A673 (cell line): ENCODE results near the gene TGIF1. TPM values are rescaled to one million over a fixed set of nuclear protein-coding genes. Genes with fewer than 3 reads are reported as not detected.

Source experiments
- BruUV-seq: library from RNA; stranded (reverse); fragments of 400-500 nt; replicated peaks from 2 replicates; lab custom pipeline; 2021; lab: Mats Ljungman, UMichigan
- CTCF ChIA-PET: fragments of 300-600 bp; sonication (Branson Sonifier 250); formaldehyde crosslinking; loops from one replicate; lab custom pipeline; 2022; ENCODE audit warnings: antibody characterized with exemption; lab: Charles Lee
- POLR2A ChIA-PET: fragments of 300-600 bp; sonication (Branson Sonifier 250); formaldehyde crosslinking; loops from one replicate; lab custom pipeline; 2022; ENCODE audit warnings: antibody characterized with exemption; ENCODE audit not compliant: low non-redundant PET; lab: Charles Lee
- DNase-seq: peaks from one replicate; pipeline ENCODE4 v3.0.0-alpha.2; 2015; ENCODE audit warnings: low spot score
- H3K27ac ChIP-seq: fragments of 200-600 bp; sonication (generic); 2 replicates; pipeline ENCODE4 v1.5.1; 2016; ENCODE audit warnings: mixed run types, low read depth, mild to moderate bottlenecking, mixed read lengths, antibody characterized with exemption, low read length; ENCODE audit not compliant: poor library complexity, severe bottlenecking
- H3K27me3 ChIP-seq: fragments of 200-600 bp; sonication (generic); replicated peaks from 2 replicates; pipeline ENCODE4 v1.6.1; 2017; ENCODE audit warnings: mixed run types, low read depth, mild to moderate bottlenecking, mixed read lengths, antibody characterized with exemption, low read length; ENCODE audit not compliant: insufficient read depth, poor library complexity
- H3K36me3 ChIP-seq: fragments of 200-600 bp; sonication (generic); 2 replicates; pipeline ENCODE4 v1.6.1; 2016; ENCODE audit warnings: mixed run types, mild to moderate bottlenecking, mixed read lengths, antibody characterized with exemption, low read length; ENCODE audit not compliant: insufficient read depth, poor library complexity, severe bottlenecking
- H3K4me1 ChIP-seq: fragments of 200-600 bp; sonication (generic); 2 replicates; pipeline ENCODE4 v1.6.1; 2017; ENCODE audit warnings: mixed run types, mild to moderate bottlenecking, mixed read lengths, antibody characterized with exemption, low read length; ENCODE audit not compliant: insufficient read depth, poor library complexity, severe bottlenecking
- H3K4me3 ChIP-seq: fragments of 200-600 bp; sonication (generic); 2 replicates; pipeline ENCODE4 v1.5.1; 2016; ENCODE audit warnings: low read depth, mixed run types, mild to moderate bottlenecking, mixed read lengths, low read length; ENCODE audit not compliant: poor library complexity, severe bottlenecking
- H3K9me3 ChIP-seq: fragments of 200-600 bp; sonication (generic); 2 replicates; pipeline ENCODE4 v1.6.1; 2016; ENCODE audit warnings: mixed run types, low read depth, mild to moderate bottlenecking, mixed read lengths, antibody characterized with exemption, low read length; ENCODE audit not compliant: poor library complexity, severe bottlenecking
- EZH2 ChIP-seq: fragments of 200-600 bp; sonication (generic); IDR thresholded peaks from 2 replicates; pipeline ENCODE4 v1.6.1; 2017; ENCODE audit warnings: borderline replicate concordance, low read depth, mild to moderate bottlenecking, mixed read lengths, antibody characterized with exemption, low read length; ENCODE audit not compliant: poor library complexity, severe bottlenecking
- intact Hi-C: fragments of 100-400 bp; cut with micrococcal nuclease; formaldehyde crosslinking; loops from one replicate; pipeline ENCODE4 v1.10.0; 2022; ENCODE audit not compliant: unreplicated experiment
- total RNA-seq: library from RNA; stranded (reverse); gene quantifications from 2 replicates; pipeline ENCODE4 v1.2.3, GENCODE V29; 2021
- TF ChIP-seq, protein P1 (sequence below): fragments of 300-800, 200-600 bp; sonication (generic); conservative IDR thresholded peaks from 2 replicates; pipeline ENCODE4 v1.5.1; 2017; ENCODE audit warnings: low read depth, mild to moderate bottlenecking, antibody characterized with exemption, low read length, moderate library complexity, mixed read lengths

The TGIF1 gene
- total RNA-seq, 1 experiment from 2014 or later: 98.3 TPM

DNA sequence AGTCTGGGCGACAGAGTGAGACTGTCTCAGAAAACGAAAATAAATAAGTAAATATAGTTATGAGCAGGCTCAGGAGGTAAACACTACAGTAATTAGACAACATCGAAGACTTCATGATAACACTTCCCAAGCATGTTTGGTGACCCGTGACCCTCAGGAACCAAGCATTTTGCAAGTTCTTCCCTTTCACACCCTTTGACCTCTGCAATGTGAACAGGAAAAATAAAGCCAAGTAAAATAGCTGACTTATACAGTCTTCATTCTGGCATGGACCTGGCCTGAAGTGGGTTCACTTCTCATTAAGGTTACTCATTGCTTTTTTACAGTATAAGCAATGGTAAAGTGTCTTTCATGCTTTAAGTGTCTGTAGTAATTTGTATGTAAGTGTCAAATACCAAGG is 15.3 kb upstream of the TGIF1 start:
- CTCF ChIA-PET: no interaction called here
- Histone ChIP-seq H3K27ac (no peak overlapping the region), H3K27me3 (no peaks in the 10 kb centered on the region), H3K36me3 (no peaks in the 10 kb centered on the region), H3K4me1 (no peaks in the 10 kb centered on the region), H3K4me3 (no peak overlapping the region), H3K9me3 (no peaks in the 10 kb centered on the region)
- intact Hi-C loops: no loop called here
- DNase-seq: no peak
- TF ChIP-seq, protein P1, sequence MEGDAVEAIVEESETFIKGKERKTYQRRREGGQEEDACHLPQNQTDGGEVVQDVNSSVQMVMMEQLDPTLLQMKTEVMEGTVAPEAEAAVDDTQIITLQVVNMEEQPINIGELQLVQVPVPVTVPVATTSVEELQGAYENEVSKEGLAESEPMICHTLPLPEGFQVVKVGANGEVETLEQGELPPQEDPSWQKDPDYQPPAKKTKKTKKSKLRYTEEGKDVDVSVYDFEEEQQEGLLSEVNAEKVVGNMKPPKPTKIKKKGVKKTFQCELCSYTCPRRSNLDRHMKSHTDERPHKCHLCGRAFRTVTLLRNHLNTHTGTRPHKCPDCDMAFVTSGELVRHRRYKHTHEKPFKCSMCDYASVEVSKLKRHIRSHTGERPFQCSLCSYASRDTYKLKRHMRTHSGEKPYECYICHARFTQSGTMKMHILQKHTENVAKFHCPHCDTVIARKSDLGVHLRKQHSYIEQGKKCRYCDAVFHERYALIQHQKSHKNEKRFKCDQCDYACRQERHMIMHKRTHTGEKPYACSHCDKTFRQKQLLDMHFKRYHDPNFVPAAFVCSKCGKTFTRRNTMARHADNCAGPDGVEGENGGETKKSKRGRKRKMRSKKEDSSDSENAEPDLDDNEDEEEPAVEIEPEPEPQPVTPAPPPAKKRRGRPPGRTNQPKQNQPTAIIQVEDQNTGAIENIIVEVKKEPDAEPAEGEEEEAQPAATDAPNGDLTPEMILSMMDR: no peak
- TF ChIP-seq EZH2: no peak
- POLR2A ChIA-PET: interaction anchor here (0.8 kb wide), 1 partner anchor 578 kb away, joined by 3 read pairs; no protein-coding TSS in a partner anchor
- no TSS peak for BruUV-seq

DNA sequence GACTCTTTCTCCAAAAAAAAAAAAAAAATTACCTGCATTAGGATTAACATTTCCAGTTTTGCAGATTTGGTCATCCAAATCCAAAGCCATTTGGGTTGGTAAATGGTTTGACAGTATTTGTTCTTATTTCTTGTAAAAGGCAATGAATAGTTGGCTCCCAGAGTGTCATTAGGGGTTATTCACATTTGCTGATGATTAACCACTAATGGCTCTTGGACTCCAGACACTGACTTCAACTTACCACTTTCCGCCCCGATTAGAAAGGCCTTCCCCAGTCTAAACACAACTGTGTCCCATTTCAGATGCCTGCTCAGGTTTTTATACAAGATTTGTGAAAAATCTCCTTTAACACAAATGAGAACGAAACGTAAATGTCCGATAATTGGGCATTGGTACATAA is 9.6 kb upstream of the TGIF1 start:
- no peaks in the 10 kb centered on the region for H3K9me3 ChIP-seq
- ChIA-PET POLR2A (no interaction called here), CTCF (no interaction called here)
- BruUV-seq: no TSS peak
- H3K36me3 ChIP-seq: no peaks in the 10 kb centered on the region
- H3K27ac ChIP-seq: no peak overlapping the region
- no peak overlapping the region for H3K4me3 ChIP-seq
- intact Hi-C loops: no loop called here
- no peak for TF ChIP-seq EZH2
- TF ChIP-seq, protein P1: no peak
- no peak for DNase-seq
- peaks cover 11% of the 10 kb centered on the region for H3K4me1 ChIP-seq
- no peaks in the 10 kb centered on the region for H3K27me3 ChIP-seq

DNA sequence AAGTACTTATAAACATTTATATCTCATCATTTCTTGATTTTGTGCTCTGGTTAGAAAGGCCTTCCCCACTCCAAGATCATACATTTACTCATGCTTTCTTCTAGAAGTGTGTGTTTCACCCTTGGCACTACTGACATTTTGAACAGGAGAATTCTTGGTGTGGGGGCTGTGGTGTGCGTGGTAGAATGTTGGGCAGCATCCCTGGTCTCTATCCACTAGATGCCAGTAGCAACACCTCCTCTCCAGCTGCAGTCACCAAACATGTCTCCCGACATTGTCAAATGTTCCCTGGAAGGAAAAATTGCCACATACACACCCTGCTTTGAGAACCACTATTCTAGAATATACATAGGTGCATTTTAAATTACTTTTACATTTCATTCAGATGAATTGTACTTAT is 8.7 kb upstream of the TGIF1 start:
- intact Hi-C loops: no loop called here
- Histone ChIP-seq H3K4me3 (no peak overlapping the region), H3K27me3 (no peaks in the 10 kb centered on the region), H3K27ac (no peak overlapping the region), H3K4me1 (peaks cover 18% of the 10 kb centered on the region), H3K36me3 (no peaks in the 10 kb centered on the region), H3K9me3 (no peaks in the 10 kb centered on the region)
- DNase-seq: peak; percentile 74
- BruUV-seq: no TSS peak
- POLR2A ChIA-PET: no interaction called here
- TF ChIP-seq, protein P1: peak; percentile 63
- TF ChIP-seq EZH2: no peak
- CTCF ChIA-PET: no interaction called here
